SIG-M5 treated with dmso at 0.1 percent for 504 hours (cell line): Measurements from ENCODE around the gene CNTNAP2.
"Not testable (repeated sequence)": the region's sequence is repeated elsewhere in the genome, so short reads cannot be mapped to it uniquely, and the experiment has no call there.

ENCODE experiments used
- DNase-seq: peaks from one replicate; lab custom pipeline; 2025; ENCODE audit not compliant: unreplicated experiment; lab: John Stamatoyannopoulos, UW

CNTNAP2 gene

DNA sequence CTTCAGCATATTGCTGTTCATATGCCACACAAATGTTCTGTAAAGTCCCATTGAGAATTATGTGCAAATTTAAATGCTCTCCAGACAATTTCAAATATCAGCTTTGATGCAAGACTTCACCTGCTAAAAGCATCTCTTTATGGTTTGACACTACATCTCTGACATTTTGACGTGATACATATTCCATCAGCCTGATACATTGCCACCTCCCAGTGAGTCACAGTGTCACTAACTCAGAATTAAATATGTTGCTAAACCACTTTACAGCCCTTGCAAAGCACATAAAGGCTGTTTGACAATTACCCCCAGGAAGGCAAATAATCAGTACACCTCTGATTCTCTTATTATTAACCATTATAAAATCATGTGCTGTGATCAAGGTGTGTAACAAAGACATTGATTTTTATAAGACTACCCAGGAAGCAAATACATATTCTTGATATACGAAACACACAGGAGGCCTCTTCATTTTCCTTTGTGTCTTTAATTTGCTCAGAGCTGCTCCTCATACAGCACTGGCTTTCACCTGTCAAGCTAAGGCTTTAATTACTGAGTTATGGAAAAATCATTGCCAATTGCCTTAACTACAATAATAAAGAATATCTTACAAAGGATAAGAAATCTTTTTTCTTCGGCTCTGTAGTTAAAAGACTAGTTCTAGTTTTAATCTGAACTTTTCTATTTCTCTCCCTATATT lies 1926.5 kb downstream of the CNTNAP2 start:
- no peak for DNase-seq

DNA sequence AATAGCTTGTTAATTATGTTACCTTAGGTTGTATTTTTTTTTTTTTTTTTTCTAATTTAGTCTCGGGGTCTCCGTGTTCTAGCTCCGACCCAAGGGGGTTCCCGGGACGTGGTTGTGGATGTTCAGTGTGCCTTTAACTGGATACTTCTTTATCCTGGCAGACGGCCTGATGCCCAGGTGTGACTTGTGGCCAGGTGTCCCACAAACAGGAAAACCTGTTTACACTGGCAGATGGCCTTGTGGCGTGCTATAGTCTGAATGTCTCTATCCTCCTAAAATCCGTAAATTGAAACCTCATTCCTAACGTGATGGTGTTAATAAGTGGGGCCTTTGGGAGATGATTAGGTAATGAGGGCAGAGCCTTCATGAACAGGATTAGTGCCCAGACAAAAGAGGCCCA lies 1927.6 kb downstream of the CNTNAP2 start:
- DNase-seq = no peak

DNA sequence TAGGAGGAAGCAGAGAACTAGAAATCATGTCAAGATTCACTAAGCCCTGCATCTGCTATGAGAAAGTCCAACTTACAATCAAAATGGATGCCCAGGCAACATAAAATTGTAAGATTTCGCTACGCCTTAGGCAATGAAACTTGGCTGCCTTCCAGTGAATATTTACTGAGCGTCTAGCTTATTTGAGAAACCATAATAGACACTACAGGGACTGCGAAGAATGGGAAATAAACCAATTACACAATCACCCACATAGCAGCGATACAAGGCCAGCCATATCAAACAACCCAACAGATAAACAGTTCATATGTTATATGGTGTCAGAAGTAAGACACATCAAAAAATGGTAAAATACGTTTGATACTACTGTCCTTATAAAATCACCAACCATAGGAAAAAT lies 1928.9 kb downstream of the CNTNAP2 start:
- DNase-seq = no peak

DNA sequence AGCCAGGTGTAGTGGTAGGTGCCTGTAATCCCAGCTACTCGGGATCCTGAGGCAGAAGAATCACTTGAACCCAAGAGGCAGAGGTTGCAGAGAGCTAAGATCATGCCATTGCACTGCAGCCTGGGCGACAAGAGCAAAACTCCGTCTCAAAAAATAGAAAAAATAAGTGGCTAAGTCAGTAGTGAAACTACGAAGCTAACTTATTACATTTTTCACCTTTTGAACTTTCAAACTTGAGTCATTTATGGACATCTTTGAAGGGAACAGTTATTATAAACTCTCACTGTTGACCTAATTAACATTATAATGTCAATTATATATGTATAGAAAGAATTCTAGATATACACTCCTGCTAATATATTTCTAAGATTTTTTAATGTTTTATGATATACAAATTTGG lies 1932.5 kb downstream of the CNTNAP2 start:
- DNase-seq = no peak

DNA sequence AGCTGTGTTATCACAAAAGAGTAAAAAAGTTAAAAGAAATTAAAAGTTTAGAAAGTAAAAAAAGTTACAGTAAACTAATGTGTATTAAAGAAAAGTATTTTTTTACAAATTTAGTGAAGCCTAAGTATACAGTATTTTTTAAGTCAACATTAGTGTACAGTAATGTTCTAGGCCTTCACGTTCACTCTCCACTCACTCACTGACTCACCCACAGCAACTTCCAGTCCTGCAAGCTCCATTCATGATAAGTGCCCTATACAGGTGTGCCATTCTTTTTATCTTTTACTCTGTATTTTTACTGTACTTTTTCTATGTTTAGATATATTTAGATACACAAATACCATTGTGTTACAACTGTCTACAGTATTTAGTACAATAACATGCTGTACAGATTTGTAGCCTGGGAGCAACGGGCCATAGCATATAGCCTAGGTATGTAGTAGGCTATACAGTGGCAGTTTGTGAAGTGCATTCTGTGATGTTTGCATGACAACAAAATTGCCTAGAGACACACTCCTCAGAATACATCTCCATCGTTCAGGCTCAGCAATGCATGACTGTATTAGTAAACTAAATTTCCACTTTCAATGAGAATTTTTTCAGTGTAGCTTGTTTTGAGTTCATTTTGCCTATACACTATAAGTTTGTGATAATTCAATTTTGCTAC lies 1934.0 kb downstream of the CNTNAP2 start:
- no peak for DNase-seq

DNA sequence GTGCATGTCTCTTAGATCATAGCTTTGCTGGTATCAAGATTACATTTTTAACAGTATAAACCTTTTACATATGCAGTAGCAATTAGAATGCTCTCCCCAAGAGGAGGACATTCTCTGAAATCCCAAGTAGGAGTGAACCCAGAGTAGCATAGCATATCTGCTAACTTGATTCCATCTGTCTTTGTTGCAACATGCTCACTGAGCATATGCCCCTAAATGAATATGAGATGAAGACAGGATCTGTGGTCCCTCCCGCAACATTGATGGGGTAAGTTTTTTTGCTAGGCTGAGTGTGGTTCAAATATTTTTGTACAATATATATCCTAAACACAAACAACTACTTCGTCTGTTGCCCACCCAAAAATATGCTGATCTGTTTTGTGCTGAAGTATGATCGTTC lies 1939.8 kb downstream of the CNTNAP2 start:
- no peak for DNase-seq

- DNase-seq = no peak
Observed at GRCh38 chr7:148058092-148058491, 1941.5 kb downstream of the CNTNAP2 start.

DNA sequence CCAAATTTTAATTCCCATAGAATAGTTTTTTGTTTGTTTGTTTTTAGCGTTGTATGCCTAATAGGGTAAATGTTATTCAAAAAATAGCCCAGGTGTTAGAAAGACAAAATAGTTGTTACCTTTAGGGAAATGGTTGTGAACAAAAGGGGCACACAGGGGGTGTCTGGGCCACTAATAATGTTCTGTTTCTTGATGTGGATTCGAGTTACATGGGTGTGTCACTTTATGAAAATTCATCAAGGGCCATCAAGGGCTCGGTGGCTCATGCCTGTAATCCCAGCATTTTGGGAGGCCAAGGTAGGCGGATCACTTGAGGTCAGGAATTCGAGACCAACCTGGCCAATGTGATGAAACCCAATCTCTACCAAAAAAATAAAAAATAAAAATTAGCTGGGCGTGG lies 1942.2 kb downstream of the CNTNAP2 start:
- DNase-seq = no peak

- no peak for DNase-seq
Observed at GRCh38 chr7:148060724-148061123, 1944.1 kb downstream of the CNTNAP2 start.

DNA sequence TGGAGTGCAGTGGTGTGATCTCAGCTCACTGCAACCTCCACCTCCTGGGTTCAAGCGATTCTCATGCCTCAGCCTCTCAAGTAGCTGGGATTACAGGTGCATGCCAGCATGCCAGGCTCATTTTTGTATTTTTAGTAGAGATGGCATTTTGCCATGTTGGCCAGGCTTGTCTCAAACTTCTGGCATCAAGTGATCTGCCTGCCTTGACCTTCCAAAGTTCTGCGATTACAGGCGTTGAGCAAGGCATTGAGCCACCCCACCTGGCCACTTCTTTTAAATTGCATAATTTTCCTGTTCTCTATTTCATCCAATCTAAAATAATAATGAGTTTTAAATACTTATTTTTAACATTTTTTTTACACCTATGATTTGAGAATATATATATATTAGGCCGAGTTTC lies 1961.5 kb downstream of the CNTNAP2 start:
- not testable (repeated sequence) for DNase-seq

- DNase-seq = no peak
Observed at GRCh38 chr7:148079206-148080080, 1962.8 kb downstream of the CNTNAP2 start.

- DNase-seq = no peak
Observed at GRCh38 chr7:148083448-148083847, 1966.8 kb downstream of the CNTNAP2 start.

- DNase-seq = peak; percentile 19
Observed at GRCh38 chr7:148084138-148084537, 1967.5 kb downstream of the CNTNAP2 start.

DNA sequence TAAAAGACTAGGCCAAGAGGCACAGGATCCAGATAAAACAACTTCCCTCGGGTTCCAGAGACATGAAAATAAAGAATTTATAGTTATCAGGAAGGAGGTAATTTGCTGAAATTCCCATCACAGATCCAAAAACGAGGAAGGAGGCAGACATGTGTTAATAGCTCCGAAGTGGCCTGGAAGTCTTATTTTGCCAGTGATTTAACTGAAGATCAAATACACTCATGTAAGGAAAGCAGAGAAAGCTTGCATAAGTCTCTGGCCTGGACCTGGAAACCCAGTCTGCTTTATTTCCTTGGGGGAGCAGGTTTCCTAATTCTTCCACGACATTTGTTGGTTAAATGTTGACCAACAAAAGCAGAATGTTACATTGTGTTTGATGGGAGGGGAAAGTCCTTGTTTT lies 1975.3 kb downstream of the CNTNAP2 start:
- DNase-seq = no peak

DNA sequence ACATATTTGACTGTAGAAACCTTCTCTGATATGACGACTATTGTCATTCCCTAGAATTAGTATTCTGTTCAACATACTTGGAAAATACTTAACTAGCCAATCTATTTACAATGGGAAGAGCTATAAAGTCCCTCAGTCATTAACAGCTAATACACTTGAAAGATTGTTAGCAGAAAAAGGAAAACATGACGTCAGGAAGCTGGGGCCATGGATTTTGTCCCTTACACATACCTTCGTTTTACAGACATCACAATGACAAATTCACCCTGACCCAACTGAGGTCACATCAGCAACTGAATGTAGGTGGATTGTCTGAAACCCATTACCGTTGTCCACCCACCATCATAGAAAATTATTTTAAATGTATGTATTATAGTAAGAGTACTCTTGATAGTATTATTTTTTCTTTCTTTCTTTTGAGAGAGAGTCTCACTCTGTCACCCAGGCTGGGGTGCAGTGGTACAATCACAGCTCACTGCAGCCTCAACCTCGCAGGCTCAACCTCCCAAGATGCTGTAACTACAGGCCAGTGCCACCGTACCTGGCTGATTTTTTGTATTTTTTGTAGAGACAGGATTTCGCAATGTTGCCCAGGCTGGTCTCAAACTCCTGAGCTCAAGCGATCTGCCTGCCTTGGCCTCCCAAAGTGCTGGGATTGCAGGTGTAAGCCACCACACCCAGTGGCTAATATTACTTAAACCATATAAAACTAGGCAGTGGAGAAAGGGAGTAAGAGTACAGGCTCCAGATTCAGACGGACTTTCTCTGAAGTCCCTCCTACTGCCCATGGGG lies 1977.0 kb downstream of the CNTNAP2 start:
- DNase-seq = no peak

GRCh38 chr7:148095066-148095465 lies 1978.5 kb downstream of the CNTNAP2 start:
- DNase-seq = no peak

- DNase-seq = no peak
Observed at GRCh38 chr7:148104136-148104716, 1987.6 kb downstream of the CNTNAP2 start.

DNA sequence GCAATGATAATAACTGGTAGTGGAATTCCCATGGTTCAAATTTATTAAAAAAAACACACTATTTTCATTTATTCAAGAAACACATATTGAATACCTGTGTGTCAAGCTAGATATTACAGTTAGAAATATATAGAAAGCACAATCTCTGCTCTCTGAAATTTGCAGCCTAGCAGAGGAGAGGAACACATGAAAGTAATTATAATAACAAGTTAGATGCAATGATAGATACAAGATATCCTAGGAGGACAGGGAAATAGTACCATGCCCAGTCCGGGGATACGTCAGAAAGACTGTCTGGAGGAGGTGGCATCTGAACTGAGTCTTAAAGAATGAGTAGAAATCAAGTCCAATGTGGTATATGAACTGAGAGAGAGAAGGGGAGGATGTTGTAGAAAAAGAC lies 1988.3 kb downstream of the CNTNAP2 start:
- DNase-seq = no peak

DNA sequence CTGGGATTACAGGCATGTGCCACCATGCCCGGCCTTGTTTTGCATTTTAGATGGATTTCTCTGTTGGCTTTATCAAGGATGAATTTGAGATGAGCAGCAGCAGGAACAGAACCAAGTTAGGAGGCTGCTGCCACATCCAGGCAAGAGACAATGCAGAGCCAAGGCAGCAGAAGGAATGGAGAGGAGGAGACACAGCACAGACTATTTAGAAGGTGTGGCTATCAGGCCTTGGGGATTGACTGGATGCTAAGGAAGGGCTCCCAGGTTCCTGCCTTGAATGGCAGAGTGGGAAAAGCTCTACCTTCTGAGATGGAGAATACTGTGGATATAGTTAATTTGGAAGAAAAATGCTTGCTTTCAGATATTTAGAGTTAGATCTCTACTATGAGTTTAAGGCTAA lies 1989.3 kb downstream of the CNTNAP2 start:
- no peak for DNase-seq

GRCh38 chr7:148107443-148108127 lies 1991.0 kb downstream of the CNTNAP2 start:
- DNase-seq = no peak
